Lower leg skin (tissue), 3 donors: Measurements from ENCODE around the gene SSH2.

Experiments used
- POLR2A ChIP-seq, 2 donors: fragments of 450-650 bp; IDR thresholded peaks; one replicate each; pipeline ENCODE4 v1.6.1; 2016 to 2017; ENCODE audit warnings: antibody characterized with exemption in 2 of 2, mild to moderate bottlenecking in 1 of 2, moderate library complexity in 1 of 2
- TF ChIP-seq, protein P1 (sequence below), 3 donors: fragments of 450-650 bp; IDR thresholded peaks; one replicate each; pipeline ENCODE4 v1.5.1; 2016; ENCODE audit warnings: antibody characterized with exemption in 3 of 3, mild to moderate bottlenecking in 3 of 3, moderate library complexity in 2 of 3

GRCh38 chr17:29682054-29682453, 248.0 kb downstream of the SSH2 start:
- TF ChIP-seq, protein P1, sequence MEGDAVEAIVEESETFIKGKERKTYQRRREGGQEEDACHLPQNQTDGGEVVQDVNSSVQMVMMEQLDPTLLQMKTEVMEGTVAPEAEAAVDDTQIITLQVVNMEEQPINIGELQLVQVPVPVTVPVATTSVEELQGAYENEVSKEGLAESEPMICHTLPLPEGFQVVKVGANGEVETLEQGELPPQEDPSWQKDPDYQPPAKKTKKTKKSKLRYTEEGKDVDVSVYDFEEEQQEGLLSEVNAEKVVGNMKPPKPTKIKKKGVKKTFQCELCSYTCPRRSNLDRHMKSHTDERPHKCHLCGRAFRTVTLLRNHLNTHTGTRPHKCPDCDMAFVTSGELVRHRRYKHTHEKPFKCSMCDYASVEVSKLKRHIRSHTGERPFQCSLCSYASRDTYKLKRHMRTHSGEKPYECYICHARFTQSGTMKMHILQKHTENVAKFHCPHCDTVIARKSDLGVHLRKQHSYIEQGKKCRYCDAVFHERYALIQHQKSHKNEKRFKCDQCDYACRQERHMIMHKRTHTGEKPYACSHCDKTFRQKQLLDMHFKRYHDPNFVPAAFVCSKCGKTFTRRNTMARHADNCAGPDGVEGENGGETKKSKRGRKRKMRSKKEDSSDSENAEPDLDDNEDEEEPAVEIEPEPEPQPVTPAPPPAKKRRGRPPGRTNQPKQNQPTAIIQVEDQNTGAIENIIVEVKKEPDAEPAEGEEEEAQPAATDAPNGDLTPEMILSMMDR (IDR thresholded peaks at IDR 0.05) = no peak
- no peak for TF ChIP-seq POLR2A (IDR thresholded peaks at IDR 0.05)
